PFSK-1 (cell line): ENCODE data around the gene FAM3A.

Experiments used
- POLR2AphosphoS5 ChIP-seq: IDR thresholded peaks from 2 replicates; pipeline ENCODE4 v1.6.1; 2012; ENCODE audit warnings: low read depth, mild to moderate bottlenecking, control low read depth, low read length, moderate library complexity
- REST ChIP-seq, 2 experiments: IDR thresholded peaks; 2 replicates each; pipeline versions ENCODE4 v1.6.1 to v1.8.0; 2011 to 2012; ENCODE audit warnings: low read depth in 2 of 2, low read length in 2 of 2, control low read depth in 1 of 2, inconsistent platforms in 1 of 2, mild to moderate bottlenecking in 1 of 2, moderate library complexity in 1 of 2; ENCODE audit not compliant: insufficient read depth in 1 of 2
- TAF1 ChIP-seq: IDR thresholded peaks from 2 replicates; pipeline ENCODE4 v1.6.1; 2012; ENCODE audit warnings: low read length, control low read depth, borderline replicate concordance; ENCODE audit not compliant: insufficient read depth

- TF ChIP-seq POLR2AphosphoS5, result no peak
- no peak for TF ChIP-seq TAF1
- no peak for TF ChIP-seq REST (IDR thresholded peaks at IDR 0.05; ENCODE audit: insufficient read depth in 1 of 2, low read depth in 2 of 2, low read length in 2 of 2)
These were observed 52.3 kb downstream of the FAM3A start for GRCh38 chrX:154463611-154464220.
